GM19239 (cell line): ENCODE measurements around the gene FAXC.

Source experiments
- DNase-seq: peaks from one replicate; pipeline ENCODE4 v3.0.0; 2011; ENCODE audit warnings: low spot score; ENCODE audit not compliant: insufficient read length
- FAIRE-seq: peaks from 2 replicates; lab custom pipeline; 2011; peaks lifted over from hg19 to GRCh38; lab: Jason Lieb, UNC

FAXC gene

DNA sequence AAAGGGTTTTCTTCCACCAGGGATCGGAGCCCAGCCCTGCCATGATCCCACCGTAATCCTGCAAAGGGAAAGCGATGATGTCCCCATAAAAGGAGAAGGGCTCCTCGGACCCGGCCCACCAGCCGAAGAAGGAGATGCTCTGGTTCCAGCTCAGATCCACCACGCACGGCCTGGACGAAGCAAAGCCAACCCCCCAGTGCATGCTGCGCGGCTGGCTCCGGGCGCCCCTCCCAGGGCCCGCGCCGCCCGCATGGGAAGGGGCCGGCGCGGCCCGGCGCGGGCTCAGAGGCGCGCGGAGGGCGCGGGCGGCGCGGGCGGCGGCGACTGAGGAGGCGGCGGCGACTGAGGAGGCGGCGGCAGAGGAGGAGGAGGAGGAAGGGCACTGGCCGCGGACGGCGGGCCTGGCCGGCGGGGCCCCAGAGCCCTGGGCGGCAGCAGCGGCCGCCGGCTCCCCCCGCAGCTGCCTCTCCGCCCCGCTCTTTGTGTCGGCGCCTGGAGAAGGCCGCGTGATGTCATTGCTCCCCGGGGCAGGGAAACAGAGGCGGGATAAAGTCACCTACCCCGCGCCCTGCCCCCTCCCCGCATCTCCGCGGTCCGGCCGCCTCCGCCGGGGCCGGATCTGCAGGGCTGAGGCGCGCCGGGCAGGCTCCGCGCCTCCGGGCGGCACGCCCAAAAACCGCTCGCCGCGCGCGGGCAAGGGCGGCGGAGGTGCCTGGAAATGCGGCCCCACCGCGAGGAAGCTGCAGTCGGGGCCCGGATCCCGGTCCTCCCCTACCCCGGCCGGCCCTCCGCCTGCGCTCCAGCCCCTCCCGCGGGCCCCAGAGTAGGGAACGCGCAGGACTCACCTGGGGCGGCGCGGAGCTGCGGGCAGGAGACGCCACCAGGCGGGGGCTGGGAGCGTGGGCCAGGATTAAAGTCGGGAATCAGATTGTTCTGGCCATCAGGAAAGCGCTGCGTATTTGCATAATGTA lies at the start of gene FAXC:
Gene FAXC, minus strand, starts transcription at position 504 of the 971 bp plus-strand sequence. Its CDS starts 302 bp downstream, at position 202.
- no peak for FAIRE-seq
- DNase-seq: peak; percentile 40

DNA sequence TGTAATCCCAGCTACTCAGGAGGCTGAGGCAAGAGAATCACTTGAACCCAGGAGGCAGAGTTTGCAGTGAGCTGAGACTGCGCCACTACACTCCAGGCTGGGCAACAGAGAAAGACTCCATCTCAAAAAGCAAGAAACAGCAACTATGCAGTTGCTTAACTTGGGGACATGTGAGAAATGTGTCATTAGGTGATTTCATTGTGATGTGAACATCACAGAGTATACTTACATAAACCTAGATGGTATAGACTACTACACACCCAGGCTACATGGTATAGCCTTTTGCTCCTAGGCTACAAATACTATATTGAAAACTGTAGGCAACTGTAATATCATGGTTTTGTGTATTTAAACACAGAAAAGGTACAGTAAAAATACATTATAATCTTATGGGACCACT lies 47.8 kb upstream of the FAXC start:
- DNase-seq (no peak), FAIRE-seq (no peak)

DNA sequence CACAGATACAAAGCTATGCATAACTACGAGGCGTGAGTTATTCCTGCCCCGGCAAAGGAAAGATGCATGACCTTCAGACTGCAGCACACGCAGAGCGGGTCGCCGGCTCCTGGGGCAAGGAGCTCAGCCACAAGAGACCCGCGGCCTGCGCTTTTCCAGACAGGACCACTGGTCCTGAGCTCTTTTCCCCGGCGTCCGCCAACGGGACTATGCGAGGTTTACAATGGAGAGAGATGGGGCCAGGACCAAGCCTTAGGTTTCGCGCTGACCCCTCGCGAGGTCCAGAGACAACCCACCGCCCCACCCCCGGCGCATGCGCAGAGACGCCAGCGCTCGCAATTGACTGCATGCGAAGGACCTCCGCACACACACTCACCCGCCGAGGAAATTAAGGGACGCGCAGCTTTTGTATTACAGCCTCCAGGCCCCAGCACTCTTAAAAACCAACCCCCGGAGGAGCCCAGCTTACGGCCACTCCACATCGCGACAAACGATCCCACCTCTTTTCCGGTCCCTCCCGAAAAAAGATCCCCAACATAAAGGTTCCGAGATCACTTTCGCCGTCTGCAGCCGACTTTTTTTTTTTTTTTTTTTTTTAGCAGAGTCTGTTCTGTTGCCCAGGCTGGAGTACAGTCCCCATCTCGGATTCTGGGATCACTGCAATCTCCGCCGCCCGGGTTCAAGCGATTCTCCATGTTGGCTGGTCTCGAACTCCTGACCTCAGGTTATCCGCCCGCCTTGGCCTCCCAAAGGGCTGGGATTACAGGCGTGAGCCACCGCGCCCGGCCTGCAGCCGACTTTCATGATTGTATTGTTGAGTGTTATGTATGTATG lies 44.4 kb upstream of the FAXC start, which contains the start of gene COQ3:
Gene COQ3, minus strand, starts transcription at position 498 of the 834 bp plus-strand sequence. Its CDS starts 16 bp downstream, at position 482.
- peak; percentile 80 for FAIRE-seq

DNA sequence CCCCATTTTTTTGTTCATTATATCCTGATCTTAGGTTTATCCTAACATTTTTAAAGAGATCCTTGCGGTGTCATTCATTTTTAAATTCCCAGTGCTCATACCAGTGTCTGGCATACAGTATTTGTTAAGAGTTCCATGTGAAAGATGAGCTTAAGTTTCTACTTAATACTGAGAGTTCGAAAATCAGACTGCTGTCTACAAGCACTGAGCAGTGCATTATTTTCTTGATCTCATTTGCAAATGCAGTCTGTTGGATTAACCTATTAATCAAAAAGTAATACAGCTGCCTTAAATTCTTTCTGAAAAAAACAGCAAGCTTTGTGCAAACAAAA lies 43.9 kb upstream of the FAXC start:
- FAIRE-seq (peak; percentile 31), DNase-seq (no peak)

More for the DNA sequence above, 44.4 kb upstream of the FAXC start, which contains the start of gene COQ3:
- DNase-seq: peak; percentile 63

DNA sequence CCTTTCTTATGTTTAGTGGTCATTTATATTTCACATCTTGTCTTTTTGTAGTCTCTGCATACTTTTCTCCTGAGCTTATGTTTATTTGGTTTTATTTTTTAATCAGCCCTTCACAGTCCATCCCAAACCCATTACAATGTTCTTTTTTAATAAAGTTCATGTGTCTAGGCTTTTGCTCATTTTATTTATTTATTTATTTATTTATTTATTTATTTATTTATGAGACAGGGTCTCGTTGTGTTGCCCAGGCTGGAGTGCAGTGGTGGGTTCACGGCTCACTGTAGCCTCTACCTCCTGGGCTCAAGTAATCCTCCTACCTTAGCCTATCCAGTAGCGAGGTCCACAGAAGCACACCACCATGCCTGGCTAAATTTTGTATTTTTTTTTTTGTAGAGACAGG lies 41.4 kb upstream of the FAXC start:
- FAIRE-seq (no peak), DNase-seq (no peak)

DNA sequence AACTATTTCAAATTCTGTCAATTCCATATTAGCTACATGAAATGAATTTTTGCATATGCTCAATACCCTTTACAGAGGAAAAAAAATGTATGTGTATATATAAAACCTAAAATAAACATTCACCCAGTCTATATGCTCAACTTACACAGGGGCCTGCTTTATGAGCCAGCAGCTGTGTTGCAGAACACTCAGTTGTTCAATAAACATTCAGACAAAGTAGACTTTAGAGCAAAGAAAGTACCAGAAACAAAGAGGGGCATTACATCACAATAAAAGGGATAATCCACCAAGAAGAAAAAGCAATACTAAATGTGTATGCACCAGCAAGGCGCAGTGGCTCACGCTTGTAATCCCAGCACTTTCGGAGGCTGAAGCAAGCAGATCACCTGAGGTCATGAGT lies 35.0 kb upstream of the FAXC start:
- FAIRE-seq (no peak), DNase-seq (no peak)

DNA sequence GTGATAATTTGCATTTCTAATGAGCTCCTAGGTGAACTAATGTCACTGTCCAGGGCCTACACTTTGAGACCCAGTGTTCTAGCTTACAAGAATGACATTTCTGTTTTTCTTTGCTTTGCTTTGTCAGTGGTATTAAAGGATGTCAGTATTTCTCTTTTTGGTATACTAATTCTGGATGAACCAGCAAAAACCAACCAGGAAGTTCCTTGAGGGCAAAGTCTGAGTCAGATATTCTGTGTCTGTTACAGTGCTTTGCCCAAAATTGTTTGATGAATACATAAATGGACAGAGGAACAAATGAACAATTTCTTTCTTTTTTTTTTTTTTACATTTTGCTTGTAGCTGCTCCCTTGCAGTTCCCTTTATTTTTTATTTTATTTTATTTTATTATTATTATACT lies 29.2 kb upstream of the FAXC start:
- DNase-seq: no peak
- FAIRE-seq: no peak

DNA sequence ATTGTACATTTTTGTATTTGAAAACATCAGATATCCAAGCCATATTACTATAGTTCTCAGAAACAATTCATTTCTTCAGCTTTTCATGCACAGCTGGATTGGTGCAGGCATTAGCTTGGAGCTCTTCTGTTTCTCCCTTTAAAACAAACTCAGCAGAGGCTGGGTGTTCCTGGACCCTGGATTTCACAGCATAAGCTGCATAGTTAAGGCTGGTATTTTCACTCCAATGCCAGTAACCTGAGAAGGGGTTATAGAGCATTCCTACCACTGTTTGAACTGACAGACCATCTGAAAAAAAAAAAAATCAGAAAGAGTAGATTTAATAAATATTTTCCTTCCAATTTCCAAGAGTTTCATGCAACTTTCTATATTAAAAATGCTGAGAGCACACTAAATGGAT lies 20.1 kb upstream of the FAXC start:
- FAIRE-seq: no peak
- DNase-seq: no peak

DNA sequence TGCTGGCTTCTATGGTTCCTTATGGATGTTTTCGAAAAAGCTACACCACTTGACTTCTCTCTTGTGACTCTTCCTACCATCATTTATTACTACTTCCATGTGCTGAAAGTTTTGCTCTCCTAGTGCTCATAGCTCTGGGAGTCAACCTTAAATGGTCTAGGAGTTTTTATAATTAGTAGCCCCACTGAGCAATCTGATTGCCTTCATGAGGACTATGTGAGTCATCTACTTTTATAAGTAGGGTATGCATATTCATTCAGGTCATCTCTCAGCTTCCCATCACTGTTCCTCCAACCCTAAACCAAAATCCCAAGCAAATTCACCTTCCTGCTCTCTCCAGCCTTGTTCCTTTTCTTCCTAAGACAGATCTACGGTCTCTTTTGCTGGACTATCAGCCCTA lies 17.4 kb upstream of the FAXC start:
- DNase-seq (no peak), FAIRE-seq (no peak)

DNA sequence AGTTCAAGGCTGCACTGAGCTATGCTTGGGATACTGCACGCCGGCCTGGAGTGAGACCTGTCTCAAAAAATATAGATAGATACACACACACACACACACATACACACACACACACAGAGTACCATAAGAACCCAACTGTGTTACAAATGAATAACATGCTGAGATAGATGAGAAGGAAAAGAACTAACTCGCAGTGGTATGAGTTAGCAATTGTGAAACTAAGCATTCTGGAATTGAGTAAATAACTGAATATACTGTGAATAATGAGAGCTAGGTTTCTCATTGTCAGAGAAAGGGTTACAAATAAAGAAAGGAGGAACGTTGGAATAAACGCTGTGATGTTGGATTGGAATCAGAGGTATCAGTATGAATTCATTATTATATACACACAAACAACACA lies 14.6 kb upstream of the FAXC start:
- no peak for DNase-seq
- FAIRE-seq: peak; percentile 53

DNA sequence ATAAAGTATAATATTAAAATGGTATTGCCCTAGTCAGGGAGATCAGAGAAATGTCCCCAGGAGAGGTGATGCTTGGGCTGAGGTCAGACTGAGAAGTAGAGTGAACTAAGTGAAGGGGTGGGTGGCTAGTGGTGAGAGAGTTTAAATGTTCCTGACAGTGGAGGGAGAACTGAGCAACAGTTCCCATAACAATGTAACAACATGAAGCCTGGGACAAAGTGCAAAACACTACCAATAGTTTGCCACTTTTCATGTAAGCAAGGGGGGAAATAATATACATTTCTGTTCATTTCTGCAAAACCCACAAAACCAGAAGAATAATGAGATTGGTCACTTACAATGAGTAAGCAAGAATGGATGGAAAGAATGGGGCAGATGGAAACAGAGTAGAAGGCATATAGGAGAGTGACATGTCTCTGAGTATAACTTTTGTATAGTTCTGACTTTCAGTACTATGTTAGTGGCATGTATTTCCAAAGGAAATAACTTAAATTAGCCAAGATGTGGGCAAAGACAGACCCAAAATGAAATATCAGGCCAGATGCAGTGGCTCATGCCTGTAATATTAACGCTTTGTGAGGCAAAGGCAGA lies 13.3 kb upstream of the FAXC start:
- FAIRE-seq (no peak), DNase-seq (no peak)

DNA sequence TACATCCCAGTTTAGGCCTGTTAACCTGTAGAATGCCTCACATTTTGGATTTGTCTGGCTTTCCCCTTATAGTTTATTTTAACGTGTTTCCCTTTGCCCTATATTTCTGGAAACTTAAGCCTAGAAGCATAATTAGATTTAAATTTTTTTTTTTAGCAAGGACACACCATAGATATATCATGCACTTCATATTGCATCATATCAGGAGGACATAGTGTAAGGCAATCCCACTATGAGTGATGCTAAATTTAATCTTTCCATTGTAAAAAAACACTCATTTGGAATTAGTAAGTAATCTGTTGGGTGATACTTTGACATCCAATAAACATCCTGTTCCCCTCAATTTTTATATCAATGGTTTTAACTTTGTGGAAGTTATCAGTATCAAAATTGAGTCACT lies 10.3 kb upstream of the FAXC start:
- DNase-seq: no peak
- FAIRE-seq: no peak

DNA sequence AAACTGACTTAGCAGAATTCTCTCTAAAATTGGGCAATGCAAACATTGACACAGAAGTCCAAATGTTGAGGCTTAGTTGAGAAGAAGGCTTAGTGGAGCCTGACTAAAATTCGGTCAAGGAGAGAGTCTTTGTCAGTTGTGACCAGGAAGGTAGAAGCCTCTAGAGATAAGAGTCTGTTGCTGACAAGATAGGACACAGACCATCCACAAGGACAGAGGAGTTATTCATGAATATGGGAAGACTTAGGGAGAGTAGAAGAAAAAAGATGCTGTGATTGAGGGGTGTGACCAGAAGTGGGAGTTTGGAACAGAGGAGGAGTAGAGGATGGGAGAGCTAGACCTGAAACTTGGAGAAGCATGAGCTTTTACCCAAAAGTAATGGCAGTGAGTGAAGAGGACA lies 7.2 kb upstream of the FAXC start:
- no peak for FAIRE-seq
- no peak for DNase-seq

DNA sequence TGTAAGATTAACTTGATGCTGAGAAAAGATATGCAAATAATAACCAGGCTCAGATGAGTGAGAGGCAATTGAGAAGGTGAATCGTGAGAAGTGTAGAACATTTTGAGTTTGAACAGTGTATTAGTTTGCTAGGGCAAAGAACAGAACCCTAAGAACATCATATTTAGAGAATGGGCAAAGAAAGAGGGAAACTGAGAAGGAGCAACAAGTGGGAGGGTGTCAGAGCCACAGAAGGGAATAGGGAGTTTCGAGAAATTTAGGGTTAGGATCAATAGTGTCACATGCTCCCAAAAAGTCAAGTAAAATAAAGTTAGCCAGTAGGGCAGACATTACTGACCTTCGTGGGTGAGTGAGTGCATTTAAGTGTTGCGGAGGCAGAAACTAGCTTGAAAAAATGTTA lies 5.5 kb upstream of the FAXC start:
- no peak for DNase-seq
- no peak for FAIRE-seq

DNA sequence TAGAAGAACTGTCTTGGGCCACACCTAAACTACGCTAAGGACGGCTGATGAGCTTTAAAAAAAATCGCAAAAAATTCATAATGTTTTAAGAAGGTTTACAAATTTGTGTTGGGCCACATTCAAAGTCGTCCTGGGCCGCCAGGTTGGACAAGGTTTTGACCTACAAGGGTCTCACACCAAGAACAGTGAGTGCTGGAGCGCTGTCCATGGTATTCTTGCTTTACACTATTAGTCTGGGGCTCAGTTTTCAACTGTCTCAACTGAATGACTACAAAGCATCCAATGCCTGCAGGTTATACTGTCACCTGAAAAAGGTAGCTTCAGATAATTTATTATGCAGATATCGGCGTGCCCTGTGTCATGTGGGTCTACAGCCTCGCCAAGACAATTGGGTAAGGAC lies 3.7 kb upstream of the FAXC start:
- no peak for DNase-seq

DNA sequence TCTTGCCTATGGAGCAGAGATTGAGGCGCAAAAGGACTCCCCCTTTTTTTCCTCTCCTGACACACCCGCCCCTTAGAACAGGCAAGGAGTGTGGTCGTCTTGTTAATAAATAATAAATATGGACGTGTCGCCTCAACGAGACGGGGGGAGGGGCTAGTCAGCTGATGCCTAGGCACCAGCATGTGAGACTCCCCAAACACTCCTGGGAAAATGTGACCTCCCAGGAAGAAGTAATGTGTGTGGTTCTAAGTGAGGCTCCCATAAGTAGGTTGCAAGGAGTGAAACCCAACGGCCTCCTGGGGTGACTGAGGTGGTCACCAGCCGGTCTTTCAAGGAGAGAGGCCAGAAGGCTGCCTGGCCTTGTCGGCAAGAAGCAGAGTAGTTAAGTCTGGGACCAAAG lies 1.1 kb upstream of the FAXC start:
- no peak for FAIRE-seq
- DNase-seq: no peak

More for the DNA sequence above, 3.7 kb upstream of the FAXC start:
- FAIRE-seq: no peak

DNA sequence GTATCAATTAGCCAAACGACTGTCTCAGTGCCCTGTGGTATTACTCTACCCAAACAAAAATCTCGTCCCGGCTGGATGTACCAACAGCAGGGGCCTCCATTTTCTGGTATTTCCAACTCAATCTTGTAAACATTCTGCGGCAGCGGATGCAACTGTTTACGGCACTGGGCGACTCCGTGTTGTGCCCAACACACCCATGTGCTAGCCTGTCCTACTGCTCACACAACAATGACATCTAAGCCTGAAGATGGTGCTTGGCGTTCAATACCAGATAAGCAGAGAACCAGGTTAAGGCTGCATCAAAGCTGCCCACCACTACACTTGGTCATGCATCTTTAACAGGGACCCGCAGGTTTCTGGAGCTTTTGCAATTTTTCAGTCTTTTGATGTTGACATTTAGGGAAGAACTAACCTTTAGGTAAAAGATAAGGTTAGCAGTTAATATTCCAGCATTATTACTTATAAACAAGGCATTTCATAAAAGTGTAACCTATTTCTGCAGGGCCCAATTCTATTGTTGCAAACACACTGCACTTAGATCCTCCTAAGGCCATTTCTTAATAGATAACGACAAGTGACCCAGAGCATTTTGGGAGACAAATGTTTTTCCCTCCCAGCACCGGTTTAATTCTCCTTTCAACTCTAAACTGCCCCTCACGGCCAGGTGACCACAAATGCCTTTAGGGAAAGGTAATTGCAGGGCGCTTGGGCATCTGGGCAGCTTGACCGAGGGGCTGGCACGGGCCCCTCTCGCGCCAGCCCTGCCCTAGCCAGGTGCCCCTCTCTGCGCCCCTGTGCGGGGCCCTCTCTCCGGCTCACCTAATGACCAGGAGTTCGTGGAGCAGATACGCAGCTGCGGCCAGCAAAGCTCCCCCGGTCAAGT lies 945 bp downstream of the FAXC start:
- no peak for DNase-seq
- no peak for FAIRE-seq

DNA sequence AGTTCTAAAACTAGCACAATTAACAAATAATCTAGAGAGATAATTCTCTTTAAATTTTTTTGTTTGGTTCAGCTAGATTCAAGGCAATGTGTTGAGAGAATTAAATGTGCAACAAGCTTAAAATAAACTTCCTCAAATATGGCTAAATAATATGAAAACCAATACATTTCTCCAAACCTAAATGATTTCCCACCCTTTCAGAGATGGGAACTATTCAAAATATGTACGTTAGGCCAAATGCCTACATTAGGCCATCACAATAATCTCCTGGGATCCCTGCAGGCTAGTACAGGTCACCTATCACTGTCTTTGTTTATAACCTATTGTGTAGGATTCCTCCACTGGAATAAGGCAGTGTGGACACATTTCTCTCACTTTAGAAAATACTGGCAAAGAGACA lies 1.7 kb downstream of the FAXC start:
- DNase-seq (no peak), FAIRE-seq (peak; percentile 44)

DNA sequence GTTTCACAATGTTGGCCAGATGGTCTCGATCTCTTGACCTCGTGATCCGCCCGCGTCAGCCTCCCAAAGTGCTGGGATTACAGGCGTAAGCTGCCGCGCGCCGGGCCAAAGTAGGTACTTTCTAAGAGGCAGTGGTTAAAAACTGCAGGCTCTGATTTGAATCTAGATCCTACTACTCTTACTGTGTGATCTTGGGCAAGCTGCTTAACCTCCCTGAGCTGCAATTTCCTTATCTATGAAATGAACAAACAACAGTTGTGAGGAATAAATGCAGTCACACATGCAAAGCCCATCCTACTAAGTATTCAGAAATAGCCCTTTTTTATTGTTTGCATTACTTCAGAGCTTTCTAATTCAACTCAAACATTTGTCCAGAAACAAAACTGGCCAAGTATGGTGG lies 2.9 kb downstream of the FAXC start:
- FAIRE-seq (no peak), DNase-seq (no peak)

DNA sequence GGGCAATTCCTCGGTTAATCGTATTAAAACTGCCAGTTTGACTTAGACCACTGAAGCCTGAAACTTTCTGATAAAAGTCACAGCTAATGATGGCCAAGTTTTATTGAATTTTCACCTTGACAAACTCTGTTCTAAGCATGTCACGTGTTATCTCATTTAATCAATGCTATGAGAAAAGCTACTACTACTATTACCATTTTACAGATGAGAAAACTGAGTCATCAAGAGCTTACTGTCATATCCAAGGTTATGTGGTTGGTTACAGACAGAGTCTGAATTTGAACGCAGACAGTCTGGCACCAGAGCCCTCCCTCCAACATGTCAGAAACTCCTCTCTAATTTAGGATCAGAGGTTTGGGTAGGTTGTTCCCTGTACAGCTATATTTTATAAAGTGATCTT lies 4.3 kb downstream of the FAXC start:
- no peak for DNase-seq
- no peak for FAIRE-seq
